PFSK-1 (cell line): ENCODE data around the gene ZC3H12C.

Experiments
- POLR2AphosphoS5 ChIP-seq: IDR thresholded peaks from 2 replicates; pipeline ENCODE4 v1.6.1; 2012; ENCODE audit warnings: low read depth, mild to moderate bottlenecking, control low read depth, low read length, moderate library complexity
- TAF1 ChIP-seq: IDR thresholded peaks from 2 replicates; pipeline ENCODE4 v1.6.1; 2012; ENCODE audit warnings: low read length, control low read depth, borderline replicate concordance; ENCODE audit not compliant: insufficient read depth

DNA sequence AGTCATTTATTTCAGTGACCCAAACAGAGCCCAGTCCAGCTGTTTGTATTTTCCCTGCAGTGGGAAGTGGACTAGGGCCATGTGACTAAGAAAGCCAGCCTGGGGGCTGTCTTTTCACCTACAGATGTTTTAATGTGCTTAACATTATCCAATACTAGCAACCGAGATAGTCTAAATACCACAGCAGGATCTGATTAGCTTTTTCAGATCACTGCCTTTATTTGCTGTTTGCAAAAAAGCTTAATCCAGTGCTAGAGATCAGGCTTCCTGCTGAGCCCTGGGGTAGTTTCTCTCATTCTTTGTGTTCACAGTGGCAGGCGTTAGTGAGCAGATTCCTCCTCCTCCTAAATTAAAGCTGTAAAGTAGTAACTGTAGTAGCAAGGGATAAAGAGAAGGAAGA is 35.0 kb downstream of the ZC3H12C start:
- TF ChIP-seq POLR2AphosphoS5 = no peak
- no peak for TF ChIP-seq TAF1
